GM04504 (cell line): ENCODE data around the gene MCOLN2.
A peak's percentile ranks its signal among the peaks of the same experiment; 100 is the strongest.
"Not testable (repeated sequence)": the region's sequence is repeated elsewhere in the genome, so short reads cannot be mapped to it uniquely, and the experiment has no call there.

ENCODE experiments used
- DNase-seq: peaks from one replicate; pipeline ENCODE4 v3.0.0-alpha.2; 2012; ENCODE audit warnings: low read depth

MCOLN2 gene

GRCh38 chr1:84941843-84942242, 55.1 kb downstream of the MCOLN2 start:
- no peak for DNase-seq

GRCh38 chr1:84940481-84940880, 56.4 kb downstream of the MCOLN2 start:
- no peak for DNase-seq

GRCh38 chr1:84939761-84940160, 57.2 kb downstream of the MCOLN2 start:
- no peak for DNase-seq

- no peak for DNase-seq
Measured at GRCh38 chr1:84939151-84939550, 57.8 kb downstream of the MCOLN2 start.

DNA sequence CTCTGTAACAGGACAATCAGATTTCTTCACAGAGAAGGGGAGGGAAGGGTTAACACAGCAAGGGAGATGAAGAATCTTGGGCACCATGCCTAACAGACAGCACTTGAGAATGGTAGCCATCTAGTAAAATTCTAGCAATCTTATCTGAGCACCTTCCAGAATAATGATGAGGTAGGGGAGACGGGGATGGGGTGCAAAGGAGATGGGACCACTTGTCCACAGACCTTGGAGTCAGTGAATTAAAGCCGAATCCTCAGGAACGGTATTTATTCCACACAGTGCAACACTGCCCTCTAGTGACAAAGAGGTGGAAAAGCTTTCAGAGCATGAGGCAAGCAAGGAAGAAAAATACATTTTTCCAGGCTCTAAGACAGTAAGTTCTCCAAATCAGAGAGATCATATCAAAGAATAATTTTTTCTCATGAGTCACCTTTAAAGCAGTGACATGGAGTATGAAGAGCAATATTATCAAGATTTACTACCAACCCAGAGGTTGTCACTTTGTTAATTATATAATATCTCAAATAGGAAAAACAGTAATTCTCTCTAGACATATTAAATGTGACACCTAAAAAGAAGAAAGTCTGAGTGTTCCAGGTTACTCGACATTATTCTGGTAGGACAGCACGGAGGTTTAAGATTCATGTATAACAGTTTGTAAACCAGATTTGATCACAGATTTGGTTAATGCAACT, 60.6 kb downstream of the MCOLN2 start:
- DNase-seq = peak; percentile 42

DNA sequence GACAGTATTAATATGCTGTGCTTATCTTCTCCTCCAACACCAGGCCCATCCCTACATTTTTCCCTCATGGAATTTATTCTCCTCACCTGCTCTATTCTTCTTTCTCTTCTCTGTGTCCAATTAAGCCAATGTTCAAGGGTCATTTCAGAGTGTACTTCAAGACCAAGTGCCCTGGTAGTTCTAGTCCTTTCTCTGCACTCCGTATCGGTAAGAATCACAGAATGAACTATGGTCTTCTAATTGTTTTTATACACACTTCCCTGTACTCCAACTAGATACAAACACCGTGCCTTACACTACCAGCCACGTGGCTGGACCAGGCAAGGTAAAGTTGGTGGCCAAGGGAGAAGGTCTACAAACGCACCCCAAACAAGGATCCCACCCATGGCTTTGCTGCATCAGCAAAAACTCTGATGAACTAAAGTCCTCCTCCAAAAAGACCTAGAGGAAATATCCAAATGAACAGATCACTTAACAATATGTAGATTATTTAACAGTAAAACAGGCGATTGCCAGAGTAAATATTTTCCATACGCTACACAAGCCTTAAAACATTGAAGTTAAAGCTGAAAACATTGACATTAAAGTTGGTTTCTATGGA, 63.8 kb downstream of the MCOLN2 start:
- no peak for DNase-seq

- DNase-seq = no peak
Measured at GRCh38 chr1:84930831-84931230, 66.1 kb downstream of the MCOLN2 start.

DNA sequence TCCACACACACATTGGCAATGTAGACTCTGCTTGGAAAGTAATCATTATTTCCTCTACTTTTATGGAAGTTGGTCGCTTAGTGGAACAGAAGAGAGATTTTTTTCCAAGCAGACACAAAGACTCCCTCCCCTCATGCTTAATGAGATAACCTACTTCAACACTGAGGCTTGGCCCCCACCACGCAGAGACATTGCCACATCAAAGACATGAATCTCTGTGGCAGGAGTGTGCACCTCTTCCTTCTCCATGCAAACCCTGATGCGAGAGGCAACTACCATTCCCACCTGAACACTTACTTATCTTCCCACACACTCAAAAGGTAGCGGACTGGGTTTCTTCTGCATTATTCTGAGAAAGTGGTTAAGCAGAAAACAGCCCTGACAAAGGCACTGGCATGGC, 66.6 kb downstream of the MCOLN2 start:
- no peak for DNase-seq

- DNase-seq = no peak
Measured at GRCh38 chr1:84929581-84929980, 67.3 kb downstream of the MCOLN2 start.

DNA sequence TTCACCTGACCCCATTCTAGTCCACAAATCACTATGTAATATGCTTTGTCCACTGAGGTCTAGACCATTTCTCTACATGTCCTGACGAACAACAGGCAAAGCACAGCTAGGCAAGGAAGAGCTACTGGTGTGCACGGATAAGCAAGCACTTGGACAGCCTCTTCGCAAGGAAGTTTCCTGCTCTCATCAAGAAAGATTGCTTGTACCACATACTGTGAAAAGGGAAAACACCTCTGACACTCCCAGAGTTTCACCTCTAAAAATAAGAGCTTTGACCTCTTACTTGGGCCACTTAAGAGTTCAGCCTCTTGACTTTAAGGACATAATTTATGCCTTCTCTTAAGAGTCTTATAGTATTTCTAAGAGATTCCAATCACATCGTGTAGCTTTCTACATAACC, 67.9 kb downstream of the MCOLN2 start:
- DNase-seq = no peak

GRCh38 chr1:84923317-84923716, 73.6 kb downstream of the MCOLN2 start:
- no peak for DNase-seq

DNA sequence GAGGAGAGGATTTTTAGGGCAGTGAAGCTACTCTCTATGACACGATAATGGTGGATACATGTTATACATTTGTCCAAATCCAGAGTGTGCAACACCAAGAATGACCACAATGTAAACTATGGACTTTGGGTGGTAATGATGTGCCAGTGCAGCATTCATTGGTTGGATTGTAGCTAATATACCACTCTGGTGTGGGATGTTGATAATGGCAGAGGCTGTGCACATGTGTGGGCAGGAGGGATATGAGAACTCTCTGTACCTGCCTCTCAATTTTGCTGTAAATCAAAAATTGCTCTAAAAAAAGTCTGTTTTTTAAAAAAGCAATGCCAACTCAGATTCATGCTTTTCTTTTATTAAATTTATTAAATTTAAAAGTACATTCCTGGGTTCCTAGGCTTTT, 76.8 kb downstream of the MCOLN2 start:
- DNase-seq = no peak

- DNase-seq = no peak
Measured at GRCh38 chr1:84919461-84919970, 77.4 kb downstream of the MCOLN2 start.

- no peak for DNase-seq
Measured at GRCh38 chr1:84918726-84919336, 78.1 kb downstream of the MCOLN2 start.

DNA sequence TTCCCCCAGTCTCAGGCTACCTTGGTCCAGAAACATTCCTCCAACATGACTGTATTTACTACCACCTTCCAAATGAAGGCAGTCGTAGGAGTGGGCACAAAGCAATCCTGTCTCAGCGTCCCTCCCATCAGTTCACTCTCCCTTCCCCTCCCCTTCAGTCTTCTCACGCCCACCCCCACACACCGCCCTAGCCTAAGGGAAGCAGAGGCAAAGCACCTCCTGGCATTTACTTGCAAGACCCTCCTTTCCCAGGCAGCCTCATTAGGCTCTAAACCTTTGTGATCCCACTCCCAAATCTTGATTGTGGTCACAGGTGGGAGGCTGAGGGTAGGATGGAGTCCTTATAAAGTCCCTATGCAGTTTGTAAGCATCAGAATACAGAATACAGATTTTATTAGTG, 80.0 kb downstream of the MCOLN2 start:
- no peak for DNase-seq

DNA sequence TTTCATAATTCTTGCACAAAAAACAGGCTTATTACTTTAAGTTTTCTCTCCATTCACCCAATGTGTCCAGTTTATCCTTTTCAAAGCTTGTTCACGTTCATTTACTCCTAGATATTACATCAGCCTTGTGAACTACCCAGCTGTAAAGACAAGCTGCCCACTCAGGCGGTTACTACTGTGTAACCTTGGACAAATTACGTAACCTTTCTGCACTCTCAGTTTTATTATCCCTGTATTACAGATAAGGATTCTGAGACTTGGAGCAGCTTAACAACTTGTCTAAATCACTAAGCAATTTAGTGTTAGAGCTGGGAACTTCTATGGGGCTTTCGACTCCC, 83.4 kb downstream of the MCOLN2 start:
- no peak for DNase-seq

DNA sequence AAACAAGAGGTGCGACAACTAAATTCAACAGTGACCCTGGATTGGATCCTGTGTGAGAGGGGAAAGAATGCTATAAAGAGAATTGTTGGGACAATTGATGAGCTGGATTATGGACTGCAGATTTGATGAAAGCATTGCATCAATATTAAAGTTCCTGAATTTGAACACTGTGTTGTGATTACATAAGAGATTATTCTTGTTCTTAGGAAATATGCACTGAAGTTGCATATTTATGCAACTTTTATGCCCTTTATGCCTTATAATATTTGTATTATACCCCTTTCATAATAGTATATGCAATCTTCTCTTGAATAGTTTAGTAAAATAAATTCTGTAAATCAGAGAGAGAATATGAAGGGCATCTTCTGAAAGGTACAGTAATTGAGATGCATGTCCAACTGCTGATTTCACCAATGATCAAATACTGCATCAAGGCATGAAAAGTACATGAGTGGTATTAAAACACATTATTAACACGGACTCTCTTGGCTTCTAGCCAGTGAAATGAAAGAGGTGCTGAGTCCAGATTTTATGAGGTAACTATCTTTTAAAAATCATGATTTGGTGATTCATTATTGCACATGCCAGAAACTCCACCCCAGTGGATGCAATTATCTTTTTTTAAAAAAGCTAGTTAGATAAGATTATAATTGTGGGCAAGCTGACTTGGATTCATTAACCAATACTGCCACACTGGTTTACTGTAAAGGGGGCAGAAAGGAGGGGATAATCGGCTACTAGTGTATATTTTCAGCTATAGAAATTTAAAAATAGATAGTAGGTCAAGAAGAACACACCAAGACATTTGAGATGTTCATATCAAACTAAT, 84.0 kb downstream of the MCOLN2 start:
- no peak for DNase-seq

DNA sequence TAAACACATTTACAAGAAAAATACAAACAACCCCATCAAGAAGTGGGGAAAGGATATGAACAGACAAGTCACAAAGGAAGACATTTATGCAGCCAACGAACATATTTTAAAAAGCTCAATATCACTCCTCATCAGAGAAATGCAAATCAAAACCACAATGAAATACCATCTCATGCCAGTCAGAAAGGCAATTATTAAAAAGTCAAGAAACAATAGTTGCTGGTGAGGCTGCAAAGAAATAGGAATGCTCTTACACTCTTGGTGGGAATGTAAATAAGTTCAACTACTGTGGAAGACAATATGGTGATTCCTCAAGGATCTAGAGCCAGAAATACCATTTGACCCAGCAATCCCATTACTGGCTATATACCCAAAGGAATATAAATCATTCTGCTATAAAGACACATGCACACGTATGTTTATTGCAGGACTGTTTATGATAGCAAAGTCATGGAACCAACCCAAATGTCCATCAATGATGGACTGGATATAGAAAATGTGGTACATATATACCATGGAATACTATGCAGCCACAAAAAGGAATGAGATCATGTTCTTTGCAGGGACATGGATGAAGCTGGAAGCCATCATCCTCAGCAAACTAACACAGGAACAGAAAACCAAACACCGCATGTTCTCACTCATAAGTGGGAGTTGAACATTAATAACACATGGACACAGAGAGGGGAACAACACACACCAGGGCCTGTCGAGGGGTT, 88.0 kb downstream of the MCOLN2 start:
- DNase-seq = not testable (repeated sequence)

DNA sequence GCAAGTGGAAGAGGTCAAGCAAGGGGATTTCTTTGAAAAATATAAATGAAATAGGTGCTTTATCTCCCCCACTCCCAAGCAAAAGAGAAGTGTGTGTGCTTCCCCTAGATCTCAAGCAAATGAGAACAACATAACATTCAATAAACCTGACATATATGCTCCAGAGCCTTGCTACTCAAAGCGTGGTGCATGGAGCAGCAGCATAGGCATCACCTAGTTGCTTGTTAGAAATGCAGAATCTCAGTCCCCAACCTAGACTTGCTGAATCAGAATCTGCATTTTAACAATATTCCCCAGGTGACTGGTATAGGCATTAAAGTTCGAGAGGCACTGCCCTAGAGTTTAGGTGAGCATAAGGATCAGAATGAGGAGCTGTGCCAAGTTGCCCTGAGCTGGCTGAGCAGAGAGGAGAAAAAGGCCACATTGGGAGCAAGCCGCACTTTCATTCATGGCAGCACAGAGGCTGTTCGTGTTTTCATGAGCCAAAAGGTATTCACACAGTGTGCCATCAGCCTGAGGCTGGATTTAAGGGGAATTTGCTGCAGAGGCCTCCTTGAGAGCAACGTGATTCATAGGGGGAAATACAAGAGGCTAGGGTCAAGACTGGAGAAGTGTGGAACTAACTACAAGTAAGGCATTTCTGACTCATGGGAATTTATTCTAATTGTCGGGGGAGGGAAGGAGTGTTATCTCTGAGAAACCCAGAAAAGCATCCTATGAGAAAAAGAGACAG, 89.7 kb downstream of the MCOLN2 start:
- no peak for DNase-seq

DNA sequence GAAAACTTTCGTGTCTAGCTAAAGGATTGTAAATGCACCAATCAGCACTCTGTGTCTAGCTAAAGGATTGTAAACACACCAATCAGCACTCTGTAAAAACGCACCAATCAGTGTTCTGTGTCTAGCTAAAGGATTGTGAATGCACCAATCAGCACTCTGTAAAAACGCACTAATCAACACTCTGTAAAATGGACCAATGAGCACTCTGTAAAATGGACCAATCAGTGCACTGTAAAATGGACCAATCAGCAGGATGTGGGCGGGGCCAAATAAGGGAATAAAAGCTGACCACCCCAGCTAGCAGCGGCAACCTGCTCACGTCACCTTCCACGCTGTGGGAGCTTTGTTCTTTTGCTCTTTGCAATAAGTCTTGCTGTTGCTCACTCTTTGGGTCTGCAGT, 94.2 kb downstream of the MCOLN2 start:
- DNase-seq = not testable (repeated sequence)

- no peak for DNase-seq
Measured at GRCh38 chr1:84899969-84900368, 96.9 kb downstream of the MCOLN2 start.
